HTERT RPE-1 (cell line): ENCODE results near the gene TXNRD1.

Experiments
- in situ Hi-C: fragments of 300-500 bp; cut with MboI; formaldehyde crosslinking; loops from 4 replicates; pipeline ENCODE4 v1.14.3; 2020; ENCODE audit warnings: low sequenced_read_pairs

The TXNRD1 gene

GRCh38 chr12:104299842-104300481 is 84.4 kb downstream of the TXNRD1 start:
- in situ Hi-C loops: no loop called here

- in situ Hi-C loops: no loop called here
Measured at GRCh38 chr12:104303538-104304151, 88.1 kb downstream of the TXNRD1 start, which contains the start of gene EID3. Gene EID3 (plus strand): TSS chr12:104303739. CDS start chr12:104303935, 196 bp downstream.

GRCh38 chr12:104304261-104305009 is 88.9 kb downstream of the TXNRD1 start:
- in situ Hi-C loops: no loop called here

GRCh38 chr12:104305349-104305748 is 89.8 kb downstream of the TXNRD1 start:
- in situ Hi-C loops: no loop called here

GRCh38 chr12:104306376-104306775 is 90.8 kb downstream of the TXNRD1 start:
- in situ Hi-C loops: no loop called here

GRCh38 chr12:104306943-104307654 is 91.5 kb downstream of the TXNRD1 start:
- in situ Hi-C loops: no loop called here

- in situ Hi-C loops: no loop called here
Measured at GRCh38 chr12:104307655-104308000, 92.0 kb downstream of the TXNRD1 start.

GRCh38 chr12:104309446-104309993 is 93.9 kb downstream of the TXNRD1 start:
- in situ Hi-C loops: no loop called here

- in situ Hi-C loops: no loop called here
Measured at GRCh38 chr12:104310751-104311633, 95.4 kb downstream of the TXNRD1 start.

GRCh38 chr12:104312202-104312601 is 96.6 kb downstream of the TXNRD1 start:
- in situ Hi-C loops: no loop called here

- in situ Hi-C loops: no loop called here
Measured at GRCh38 chr12:104312654-104313053, 97.1 kb downstream of the TXNRD1 start.

- in situ Hi-C loops: no loop called here
Measured at GRCh38 chr12:104313568-104314241, 98.1 kb downstream of the TXNRD1 start.

GRCh38 chr12:104314242-104314614 is 98.6 kb downstream of the TXNRD1 start:
- in situ Hi-C loops: no loop called here

GRCh38 chr12:104315326-104316224 is 100.0 kb downstream of the TXNRD1 start:
- in situ Hi-C loops: no loop called here

- in situ Hi-C loops: no loop called here
Measured at GRCh38 chr12:104316936-104317335, 101.4 kb downstream of the TXNRD1 start.

- in situ Hi-C loops: no loop called here
Measured at GRCh38 chr12:104317538-104318210, 102.1 kb downstream of the TXNRD1 start.

- in situ Hi-C loops: no loop called here
Measured at GRCh38 chr12:104319028-104319427, 103.4 kb downstream of the TXNRD1 start.
